ENCODE results near the gene ZNF607.

Gene ZNF607

DNA sequence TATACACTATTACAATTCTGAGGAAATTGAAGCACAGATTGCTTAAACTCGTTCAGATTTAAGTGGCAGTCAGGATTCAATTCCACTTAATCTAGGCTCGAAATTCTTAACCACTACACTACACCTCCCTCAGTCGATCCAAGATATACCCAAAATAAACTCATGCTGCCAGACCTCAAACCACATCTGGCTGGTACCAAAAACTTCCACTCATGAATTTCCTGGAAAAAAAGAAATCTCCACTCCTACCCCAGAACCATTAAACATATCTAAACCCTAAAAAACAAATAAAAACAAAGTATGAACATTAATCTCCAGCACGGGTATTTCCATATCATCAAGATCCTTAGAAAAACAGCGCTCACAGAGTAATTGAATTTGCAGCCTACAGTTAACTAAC lies 65.4 kb downstream of the ZNF607 start:
- no peak for DNase-seq (ENCODE audit: low read depth)
- H3K4me3 ChIP-seq (ENCODE audit: low read depth, low read length): peak overlapping the region; percentile 93

More for the DNA sequence above, 65.4 kb downstream of the ZNF607 start:
- TF ChIP-seq, protein P1, sequence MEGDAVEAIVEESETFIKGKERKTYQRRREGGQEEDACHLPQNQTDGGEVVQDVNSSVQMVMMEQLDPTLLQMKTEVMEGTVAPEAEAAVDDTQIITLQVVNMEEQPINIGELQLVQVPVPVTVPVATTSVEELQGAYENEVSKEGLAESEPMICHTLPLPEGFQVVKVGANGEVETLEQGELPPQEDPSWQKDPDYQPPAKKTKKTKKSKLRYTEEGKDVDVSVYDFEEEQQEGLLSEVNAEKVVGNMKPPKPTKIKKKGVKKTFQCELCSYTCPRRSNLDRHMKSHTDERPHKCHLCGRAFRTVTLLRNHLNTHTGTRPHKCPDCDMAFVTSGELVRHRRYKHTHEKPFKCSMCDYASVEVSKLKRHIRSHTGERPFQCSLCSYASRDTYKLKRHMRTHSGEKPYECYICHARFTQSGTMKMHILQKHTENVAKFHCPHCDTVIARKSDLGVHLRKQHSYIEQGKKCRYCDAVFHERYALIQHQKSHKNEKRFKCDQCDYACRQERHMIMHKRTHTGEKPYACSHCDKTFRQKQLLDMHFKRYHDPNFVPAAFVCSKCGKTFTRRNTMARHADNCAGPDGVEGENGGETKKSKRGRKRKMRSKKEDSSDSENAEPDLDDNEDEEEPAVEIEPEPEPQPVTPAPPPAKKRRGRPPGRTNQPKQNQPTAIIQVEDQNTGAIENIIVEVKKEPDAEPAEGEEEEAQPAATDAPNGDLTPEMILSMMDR (IDR thresholded peaks at IDR 0.05; ENCODE audit: control insufficient read depth, extremely low read depth, insufficient read depth): no peak

All from LNCaP clone FGC (cell line).